T-helper 2 cell (primary cell): ENCODE measurements around the gene VWA7.
A peak's percentile ranks its signal among the peaks of the same experiment; 100 is the strongest.

Experiments
- DNase-seq, 5 experiments: peaks; one replicate each; pipeline versions ENCODE4 v3.0.0 to v3.0.0-alpha.2; 2012 to 2022

VWA7 gene

DNA sequence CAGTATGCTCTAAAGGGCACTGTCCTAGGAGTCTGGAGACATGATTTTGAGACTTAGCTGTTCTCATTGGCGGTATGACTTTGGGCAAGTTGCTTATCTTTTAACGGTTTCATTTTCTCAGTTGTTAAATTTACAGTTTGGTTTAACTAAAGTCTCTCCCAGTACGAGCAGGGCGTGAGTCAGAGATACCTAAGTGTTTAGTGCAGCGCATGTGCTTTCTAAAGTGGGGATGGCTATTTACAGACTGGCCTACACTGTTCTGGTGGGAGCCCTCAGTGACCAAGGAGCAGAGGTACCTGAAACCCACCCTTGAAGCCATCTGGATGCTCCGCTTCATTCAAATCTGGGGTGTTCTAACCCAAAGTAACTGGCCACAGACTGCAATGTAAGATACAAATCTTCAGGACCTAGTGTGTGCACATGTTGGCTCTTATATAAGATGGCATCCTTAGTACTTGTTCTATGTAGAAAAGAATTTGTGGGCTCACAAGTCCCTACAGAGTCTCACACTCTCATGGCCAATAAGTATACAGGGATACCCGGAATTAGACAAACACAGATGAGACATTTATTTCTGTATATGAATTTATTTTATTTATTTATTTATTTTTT, 26.6 kb downstream of the VWA7 start:
- no peak for DNase-seq

DNA sequence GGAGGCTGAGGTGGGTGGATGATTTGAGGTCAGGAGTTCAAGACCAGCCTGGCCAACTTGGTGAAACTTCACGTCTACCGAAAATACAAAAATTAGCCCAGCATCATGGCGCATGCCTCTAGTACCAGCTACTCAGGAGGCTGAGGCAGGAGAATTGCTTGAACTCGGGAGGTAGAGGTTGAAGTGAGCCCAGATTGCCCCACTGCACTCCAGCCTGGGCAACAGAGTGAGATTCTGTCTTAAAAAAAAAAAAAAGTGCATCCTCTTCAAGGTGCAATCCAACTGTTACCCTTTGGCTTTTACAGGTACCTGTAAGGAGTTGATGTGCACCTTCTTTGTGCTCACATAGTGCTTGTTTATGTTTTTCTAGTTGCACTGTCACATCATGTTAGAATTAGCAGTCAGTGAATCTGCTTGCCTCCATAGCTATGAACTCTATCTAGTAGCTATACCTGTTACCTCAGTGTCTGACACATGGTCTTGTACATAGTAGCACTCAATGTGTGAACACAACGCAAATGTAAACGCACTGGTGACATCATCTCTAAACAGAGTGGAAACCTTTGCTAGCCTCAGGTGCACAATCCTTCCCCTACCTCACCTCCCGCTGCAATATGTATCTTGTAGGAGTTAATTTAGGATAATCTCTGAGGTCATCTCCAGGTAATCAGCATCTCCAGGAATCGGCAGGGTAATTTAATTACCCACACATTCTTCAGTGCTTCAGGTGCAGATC, 27.7 kb downstream of the VWA7 start:
- DNase-seq: no peak

DNA sequence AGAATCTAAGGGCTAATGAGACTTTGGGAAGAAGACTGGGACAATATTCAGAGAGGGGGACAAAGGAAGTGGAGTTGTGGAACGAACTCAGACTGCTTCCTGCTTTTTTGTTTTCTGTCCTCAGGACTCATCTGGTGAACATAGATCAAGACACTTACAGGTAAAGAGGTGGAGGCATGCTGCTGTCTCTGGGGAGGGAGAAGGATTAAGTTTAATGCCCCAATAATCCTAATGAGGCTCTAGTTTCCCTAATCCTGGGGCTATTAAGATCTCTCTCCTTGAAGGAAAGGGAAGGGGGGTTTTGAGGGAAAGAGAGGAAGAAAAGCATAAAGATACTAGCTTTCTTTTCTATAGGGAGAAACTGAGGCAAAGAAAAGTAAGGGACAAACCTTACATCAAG, 32.7 kb downstream of the VWA7 start:
- no peak for DNase-seq

DNA sequence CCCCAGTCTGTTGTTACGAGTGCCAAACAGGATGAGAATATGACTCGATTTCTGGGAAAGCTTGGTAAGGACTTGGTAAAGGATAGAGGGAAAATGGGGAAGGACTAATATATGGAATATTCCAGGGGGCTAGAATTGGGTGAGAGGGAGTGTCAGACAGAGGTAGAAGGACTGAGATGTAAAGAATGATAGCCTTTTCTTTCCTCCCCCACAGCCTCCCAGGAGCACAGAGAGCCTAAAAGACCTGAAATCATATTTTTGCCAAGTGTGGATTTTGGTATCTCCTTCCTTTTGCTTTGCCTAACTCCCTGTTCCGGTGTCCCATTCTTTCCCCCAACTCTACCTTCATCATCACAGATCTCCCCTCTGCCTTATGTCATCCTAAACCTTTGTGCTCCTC, 34.2 kb downstream of the VWA7 start:
- DNase-seq: no peak

DNA sequence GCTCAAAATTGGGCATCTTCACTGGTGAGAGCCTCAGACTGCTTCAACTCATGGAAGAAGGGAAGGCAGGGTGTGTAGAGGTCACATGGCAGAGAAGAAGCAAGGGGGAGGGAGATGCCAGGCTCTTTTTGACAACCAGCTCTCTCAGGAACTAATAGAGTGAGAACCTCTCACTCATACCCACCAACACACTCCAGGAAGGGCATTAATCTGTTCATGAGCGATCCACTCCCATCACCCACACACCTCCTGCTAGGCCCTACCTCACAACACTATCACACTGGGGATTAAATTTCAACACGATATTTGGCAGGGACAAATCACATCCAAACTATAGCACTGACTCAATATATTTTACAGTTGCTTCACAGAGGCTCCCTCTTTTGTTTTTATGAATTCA, 35.3 kb downstream of the VWA7 start:
- DNase-seq: no peak

DNA sequence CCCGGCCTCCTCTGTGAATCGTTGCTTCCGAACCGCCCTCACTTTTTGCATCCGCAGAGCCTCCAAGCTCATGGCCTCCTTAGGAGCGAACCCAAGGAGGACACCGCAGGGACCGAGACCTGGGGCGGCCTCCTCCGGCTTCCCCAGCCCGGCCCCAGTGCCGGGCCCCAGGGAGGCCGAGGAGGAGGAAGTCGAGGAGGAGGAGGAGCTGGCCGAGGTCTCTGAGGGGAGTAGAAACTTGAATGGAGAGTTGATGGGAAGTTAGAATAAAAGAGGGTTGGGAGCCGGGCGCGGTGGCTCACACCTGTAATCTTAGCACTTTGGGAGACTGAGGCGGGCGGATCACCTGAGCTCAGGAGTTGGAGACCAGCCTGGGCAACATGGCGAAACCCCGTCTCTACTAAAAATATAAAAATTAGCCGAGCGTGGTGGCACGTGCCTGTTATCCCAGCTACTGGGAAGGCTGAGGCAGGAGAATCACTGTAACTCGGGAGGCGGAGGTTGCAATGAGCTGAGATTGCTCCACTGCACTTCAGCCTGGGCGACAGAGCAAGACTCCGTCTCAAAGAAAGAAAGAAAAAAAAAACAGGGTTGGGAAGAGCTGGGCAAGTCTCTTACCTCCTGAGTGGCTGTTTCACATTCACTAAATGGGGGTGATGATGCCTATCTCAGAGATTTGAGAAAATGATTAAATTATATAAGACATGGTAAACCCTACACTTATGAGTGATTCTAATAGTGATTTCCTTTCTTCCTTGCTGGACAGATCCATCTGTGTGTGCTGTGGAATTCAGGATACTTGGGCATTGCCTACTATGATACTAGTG, 36.5 kb downstream of the VWA7 start:
- peak in 1 of 5 experiments; percentile 24 for DNase-seq

DNA sequence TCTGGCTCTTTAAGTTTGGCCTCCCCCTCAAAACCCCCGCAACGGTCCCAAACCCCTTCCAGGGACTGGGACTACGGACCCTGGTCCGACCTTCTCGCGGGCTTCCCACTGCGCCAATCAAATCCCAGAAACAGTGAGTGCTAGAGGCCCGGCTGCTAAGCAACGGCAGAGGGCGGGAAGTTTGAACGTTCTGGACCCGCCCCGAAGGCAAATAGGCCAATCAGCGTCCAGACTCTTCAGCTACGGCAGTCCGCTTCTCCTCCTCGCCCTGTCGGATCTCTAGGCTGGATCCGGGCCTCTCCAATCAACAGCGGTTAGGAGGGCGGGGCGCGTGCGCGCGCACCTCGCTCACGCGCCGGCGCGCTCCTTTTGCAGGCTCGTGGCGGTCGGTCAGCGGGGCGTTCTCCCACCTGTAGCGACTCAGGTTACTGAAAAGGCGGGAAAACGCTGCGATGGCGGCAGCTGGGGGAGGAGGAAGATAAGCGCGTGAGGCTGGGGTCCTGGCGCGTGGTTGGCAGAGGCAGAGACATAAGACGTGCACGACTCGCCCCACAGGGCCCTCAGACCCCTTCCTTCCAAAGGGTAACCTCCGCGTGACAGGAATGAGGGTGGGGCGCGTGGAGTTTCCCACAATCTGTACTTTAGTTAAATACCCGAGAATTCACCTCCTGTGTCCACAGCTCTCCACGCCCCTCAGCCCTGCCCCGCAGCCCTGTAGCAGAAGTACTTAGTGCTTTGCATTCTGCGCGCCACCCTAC, 37.3 kb downstream of the VWA7 start, which contains the start of gene MSH5:
TSS of gene MSH5 (plus strand) at position 367 of the 758 bp plus-strand sequence. CDS start 462 bp downstream, outside the sequence.
- peak; percentile 91 to 99 (median 92) for DNase-seq

DNA sequence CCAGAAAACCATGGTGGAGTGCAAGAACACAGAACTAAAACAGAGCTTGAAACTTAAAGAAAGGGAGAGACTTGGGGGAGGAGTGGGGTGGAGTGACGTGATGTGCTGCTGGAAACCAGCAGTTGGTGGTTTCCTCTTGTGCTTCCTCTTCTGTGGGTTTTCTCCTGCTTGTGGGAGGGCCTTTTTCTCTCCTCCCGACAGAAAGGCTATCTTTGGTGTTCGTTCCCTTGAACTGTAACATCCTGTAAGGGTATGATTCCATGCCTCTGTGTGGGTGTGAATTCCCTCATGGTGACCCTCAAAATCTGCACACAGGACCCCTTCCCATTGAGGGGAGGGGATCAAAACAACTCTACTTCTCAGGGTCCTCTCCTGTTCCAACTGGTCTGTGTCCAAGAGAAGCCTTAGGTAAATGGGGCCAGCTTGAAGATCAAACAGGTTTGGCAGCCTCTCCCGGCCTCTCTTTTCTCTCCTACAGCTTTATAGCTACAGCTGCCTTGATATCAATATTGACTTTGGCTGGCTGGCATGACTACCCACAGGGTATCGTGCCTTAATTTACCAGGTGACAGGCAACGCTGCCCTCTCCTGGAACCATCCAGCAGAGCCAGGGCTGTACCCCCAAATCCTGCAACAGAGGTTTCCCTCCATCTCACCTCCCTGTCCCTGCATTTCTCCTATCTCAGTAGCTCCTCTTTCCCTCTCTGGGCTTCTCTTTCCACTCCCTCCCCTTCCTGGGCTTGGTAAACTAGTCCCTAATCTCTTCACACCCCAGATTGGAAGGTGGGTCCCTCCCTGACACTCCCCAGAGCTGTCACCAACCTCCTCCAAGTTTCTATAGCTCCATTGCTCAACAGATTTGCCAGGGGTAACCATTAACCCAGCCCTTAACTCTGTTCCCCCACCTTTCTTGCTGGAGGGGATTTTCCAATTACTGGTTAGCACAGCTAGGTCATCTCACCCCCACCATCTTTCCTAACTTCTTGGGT, 38.8 kb downstream of the VWA7 start:
- peak in 4 of 5 experiments; percentile 30 to 95 (median 70) for DNase-seq

DNA sequence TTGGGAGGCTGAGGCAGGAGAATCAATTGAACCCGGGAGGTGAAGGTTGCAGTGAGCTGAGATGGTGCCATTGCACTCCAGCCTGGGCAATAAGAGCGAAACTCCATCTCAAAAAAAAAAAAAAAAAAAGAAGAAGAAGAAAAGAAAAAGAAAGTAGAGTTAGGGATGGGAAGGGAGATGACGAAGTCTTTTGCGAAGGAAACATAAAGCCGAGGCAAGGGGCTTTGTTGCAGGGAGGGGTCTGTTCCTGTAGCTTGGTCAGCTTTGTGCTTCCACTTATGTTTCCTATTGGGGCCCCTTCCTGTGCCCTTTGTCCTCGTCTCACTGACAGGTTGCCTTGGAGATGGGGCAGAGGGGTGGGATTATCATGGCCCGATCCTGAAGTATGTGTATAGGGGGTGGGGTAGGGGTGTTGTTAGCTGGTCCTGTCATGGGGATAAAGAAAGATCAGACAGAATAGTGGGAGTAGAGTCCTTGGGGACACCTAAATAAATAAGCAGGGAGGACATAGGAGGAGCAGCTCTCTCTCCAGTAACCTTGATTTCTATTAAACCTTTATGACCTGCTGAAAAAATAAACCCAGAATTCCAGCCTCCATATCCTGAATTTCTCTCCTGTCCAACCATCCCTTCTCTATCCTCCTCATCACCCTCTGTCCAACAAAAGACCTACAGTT, 39.7 kb downstream of the VWA7 start:
- DNase-seq: peak in 1 of 5 experiments; percentile 35

DNA sequence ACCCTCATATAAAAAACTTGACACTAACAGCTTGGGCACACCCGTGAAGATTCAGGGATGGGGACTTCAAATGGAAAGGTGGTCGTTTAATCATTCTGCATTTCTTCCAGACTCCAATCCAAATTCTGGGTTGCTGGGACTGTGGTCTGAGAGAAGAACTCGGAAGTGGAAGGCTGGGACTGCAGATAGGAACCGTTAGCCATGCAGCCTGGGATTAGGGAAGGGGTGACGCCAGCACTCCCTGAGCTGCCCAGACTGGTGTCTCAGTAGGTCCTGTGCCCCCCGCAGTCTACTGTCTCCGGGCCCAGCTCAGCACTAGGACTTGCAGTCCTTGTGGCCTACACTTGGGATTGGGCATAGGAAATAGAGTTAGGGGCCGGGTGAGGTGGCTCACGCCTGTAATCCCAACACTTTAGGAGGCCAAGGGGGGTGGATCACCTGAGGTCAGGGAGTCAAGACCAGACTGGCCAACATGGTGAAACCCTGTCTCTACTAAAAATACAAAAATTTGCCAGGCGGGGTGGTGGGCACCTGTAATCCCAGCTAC, 40.3 kb downstream of the VWA7 start:
- DNase-seq: no peak

DNA sequence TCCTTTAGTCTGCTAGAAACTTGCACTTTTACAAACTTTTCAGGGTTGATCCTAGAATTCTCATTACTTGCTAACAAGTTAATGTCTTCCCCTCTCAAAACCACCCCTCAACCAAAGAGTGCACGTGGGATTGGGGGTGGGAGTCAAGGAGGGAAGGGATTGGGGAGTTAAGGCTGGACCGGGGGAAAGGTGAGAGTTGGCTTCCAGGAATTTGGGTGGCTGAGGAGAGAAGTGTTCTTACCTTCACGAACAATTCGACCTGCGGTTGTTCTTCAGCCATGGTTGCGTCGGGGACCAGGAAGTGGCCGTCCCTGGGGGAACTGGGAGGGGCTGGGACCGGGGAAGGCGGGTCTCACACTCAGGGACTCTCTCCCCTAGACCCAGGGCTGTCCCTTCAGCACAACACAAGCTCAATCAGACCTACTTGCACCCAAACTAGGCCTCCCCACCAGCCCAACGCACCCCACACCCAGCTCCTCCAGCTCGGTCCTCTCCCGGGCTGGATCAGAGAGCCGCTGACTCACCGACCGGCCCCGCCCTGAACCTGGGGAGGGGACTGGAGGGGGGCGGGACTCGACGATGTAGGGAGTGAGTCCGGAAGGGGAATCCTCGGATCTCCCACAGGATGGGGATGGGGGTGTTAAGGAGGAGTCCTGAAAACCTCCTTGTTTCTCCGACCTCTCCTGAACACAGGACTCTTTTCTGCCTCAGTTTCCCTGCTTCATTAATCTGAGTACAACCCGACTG, 40.9 kb downstream of the VWA7 start, which contains the start of gene CLIC1:
TSS of gene CLIC1 (minus strand) at position 510 of the 747 bp plus-strand sequence. CDS start at position 280, 230 bp downstream.
- peak; percentile 53 to 89 (median 66) for DNase-seq

DNA sequence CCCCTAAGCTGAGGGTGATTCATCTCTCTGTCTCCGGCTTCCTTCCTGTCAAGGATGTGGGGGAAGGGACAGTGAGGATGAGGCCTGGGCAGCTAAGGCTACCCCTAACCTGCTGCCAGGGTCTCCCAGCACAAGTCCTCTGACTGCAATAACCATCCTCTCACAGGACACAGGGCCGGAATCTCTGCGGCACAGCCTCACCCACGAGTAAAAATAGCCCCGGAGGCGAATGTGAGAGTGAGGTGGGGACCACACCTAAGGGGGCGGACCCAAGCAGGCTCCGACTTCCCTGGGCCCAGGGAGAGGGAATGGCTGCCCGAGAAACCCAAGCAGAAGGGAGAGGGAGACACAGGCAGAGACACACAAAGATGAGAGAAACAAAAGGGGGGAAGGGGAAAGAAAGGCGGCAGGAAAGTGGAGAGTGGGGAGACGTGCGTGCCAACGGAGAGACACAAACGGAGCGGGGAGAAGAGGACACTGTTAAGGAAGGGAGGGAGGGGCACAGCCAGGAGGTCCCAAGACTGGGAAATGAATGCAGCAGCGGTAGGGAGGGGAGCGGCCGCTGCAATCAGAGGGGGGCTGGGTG, 42.2 kb downstream of the VWA7 start:
- peak in 4 of 5 experiments; percentile 29 to 83 (median 46) for DNase-seq

DNA sequence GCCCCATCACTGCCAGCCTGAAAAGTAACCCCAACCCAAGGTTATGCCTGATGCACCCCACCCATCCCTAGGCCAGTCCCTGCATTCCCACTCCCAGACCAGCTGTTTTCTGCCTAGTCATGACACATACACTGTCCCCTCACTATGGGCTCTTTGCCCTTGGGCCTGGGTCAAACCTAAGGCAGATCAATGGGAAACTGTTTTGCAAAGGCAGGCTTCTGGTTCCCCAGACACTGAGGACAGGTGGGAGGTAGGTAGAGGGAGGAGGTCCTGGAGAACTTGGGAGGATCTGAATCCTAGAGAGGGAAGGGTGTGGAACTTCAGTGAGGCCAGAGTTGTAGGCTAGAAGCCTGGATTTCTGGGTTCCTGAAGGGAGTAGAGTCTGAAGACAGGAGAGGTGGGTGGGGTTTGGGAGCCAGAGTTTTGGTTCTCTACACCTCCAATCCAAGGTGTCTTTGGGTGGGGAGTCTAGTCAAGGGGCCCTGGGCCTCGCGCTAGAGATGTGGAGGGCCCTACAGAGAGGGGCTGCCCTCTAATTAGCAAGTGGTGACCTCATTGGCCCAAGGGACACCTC, 42.8 kb downstream of the VWA7 start:
- DNase-seq: no peak

DNA sequence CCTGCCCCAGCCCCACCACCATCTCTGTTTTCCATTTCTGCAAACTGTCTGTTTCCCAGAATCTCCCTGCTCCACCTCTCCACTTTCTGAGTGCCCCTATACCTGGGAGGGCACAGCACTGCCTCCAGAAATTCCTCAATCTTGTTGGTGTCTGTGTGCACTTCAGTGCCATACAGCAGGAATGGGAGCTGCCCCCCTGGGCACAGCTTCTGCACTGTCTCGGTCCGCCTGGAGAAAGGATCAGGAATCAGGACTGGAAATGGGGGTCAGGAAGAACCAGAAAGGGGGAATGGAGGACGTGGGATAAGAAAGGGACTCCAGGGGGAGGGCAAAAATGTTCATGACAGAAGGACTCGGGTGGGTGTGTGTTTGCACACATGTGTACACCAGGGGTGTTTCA, 43.4 kb downstream of the VWA7 start:
- no peak for DNase-seq

DNA sequence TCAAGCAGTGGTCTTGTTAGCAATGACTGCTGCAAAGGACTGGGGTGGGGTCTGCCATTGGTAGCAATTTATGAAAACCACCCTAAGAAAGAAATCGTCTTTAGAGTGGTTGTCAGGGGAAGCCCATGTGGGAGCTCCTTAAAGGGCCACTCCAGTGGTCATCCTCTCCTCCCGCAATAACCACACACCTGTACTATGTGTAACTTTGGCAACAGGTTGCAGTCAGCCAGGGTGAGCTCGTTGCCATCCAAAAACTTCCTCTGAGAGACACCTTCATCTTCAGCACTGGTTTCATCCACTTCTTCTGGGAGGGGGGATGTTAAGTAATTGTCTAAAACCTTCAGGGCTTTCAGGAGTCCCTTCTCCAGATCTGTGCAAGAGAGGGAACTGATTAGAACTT, 45.1 kb downstream of the VWA7 start:
- no peak for DNase-seq

DNA sequence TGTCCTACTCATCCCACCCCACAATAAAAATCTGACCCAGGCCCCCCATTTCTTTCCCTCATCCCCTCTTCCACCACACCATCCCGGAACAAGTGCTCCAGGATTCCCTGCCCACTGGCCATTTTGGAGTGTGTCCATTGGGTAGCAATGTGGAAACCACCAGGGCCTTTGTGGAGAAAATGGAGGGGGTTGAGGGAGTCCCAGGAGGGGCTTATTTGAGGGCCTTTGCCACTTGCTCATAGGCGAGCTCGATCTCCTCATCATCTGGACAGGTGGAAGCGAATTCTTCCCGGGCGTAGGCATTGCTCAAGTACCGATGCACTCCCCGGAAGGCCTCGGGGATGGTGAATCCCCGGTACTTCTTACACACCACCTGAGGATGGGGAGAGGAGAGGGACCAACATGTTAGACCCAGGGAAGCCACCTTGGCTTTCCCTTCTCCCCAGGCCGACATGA, 46.5 kb downstream of the VWA7 start:
- DNase-seq: no peak

DNA sequence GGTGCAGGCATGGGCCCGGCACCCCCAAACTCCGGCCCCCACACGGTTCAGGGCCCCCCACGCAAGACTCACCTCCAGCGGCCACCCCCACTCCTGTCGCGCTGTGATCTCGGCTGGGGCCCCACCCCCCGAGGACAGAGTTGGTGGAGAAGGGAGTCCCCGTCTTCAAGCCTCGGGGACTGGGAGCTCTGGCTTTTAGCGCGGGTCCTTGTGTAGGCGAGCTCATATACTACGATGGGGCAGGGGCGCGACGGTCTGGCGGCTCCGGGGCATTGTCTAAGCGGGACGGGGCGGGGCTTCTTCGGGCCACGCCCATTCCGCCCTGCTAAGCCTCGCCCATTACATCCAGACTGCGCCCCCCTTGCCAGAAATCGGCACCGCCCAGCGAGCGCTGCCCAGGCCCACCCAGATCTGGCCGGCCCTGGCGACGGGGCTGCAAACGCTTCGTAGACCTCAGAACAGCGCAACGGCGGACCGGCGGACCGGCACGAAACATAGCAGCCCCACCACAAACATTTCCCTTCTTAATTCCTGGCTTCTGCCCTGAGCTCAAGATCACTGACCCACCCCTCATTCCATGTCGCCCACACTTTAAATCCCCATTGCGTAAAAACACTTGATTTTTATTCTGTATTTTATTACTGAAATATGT, 47.0 kb downstream of the VWA7 start:
- DNase-seq: peak; percentile 28 to 76 (median 63)

DNA sequence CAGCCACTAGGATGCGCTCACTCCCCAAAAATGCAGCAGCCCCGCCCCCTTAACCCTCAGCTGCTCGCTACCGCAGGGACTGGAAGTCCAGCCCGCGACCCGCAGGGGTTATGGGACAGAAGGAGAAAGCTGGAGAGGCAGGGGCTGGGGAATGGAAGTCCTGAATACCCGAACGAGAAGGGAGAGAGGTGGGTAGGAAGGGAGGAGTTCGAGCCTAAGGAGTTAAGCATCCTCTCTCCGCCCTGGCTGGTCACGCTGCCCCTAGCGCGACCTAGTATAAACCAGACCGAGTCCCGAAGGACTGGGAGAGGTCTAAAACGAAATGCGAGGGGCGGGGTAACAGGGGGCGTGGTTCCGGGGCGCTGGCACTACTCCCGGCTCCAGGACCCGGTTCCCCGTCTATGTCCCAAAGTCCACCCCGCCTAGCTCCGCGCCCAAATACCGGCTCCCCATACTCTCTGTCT, 47.6 kb downstream of the VWA7 start:
- peak; percentile 58 to 84 (median 67) for DNase-seq
